DOHH2 (cell line): Measurements from ENCODE around the gene ATP7A.

ENCODE experiments used
- H3F3A ChIP-seq: fragments of 200-600 bp; sonication (generic), shearing (Covaris generic); 2 replicates; pipeline ENCODE4 v1.6.0; 2016; ENCODE audit warnings: antibody characterized with exemption, mild to moderate bottlenecking; ENCODE audit not compliant: control insufficient read depth, insufficient read depth
- H3K27ac ChIP-seq: fragments of 200-600 bp; sonication (generic); 2 replicates; pipeline ENCODE4 v1.5.1; 2014; ENCODE audit warnings: low read depth, mild to moderate bottlenecking, low read length, moderate library complexity
- H3K27me3 ChIP-seq: fragments of 200-600 bp; sonication (generic); 2 replicates; pipeline ENCODE4 v1.6.1; 2014; ENCODE audit warnings: mild to moderate bottlenecking, low read length, mixed read lengths; ENCODE audit not compliant: control insufficient read depth
- H3K36me3 ChIP-seq: fragments of 200-600 bp; sonication (generic); 2 replicates; pipeline ENCODE4 v1.6.1; 2014; ENCODE audit warnings: mild to moderate bottlenecking, low read length, moderate library complexity, mixed read lengths; ENCODE audit not compliant: control insufficient read depth
- H3K4me1 ChIP-seq: fragments of 200-600 bp; sonication (generic); 2 replicates; pipeline ENCODE4 v1.6.1; 2014; ENCODE audit warnings: mild to moderate bottlenecking, low read length, mixed read lengths; ENCODE audit not compliant: control insufficient read depth
- H3K4me2 ChIP-seq: fragments of 200-600 bp; sonication (generic); 2 replicates; pipeline ENCODE4 v1.6.0; 2014; ENCODE audit warnings: mild to moderate bottlenecking, low read length, moderate library complexity
- H3K4me3 ChIP-seq: fragments of 200-600 bp; sonication (generic); 2 replicates; pipeline ENCODE4 v1.5.1; 2014; ENCODE audit warnings: mild to moderate bottlenecking, low read length, mixed read lengths
- H3K79me2 ChIP-seq: fragments of 200-600 bp; sonication (generic); 2 replicates; pipeline ENCODE4 v1.6.1; 2014; ENCODE audit warnings: mild to moderate bottlenecking, low read length, mixed read lengths; ENCODE audit not compliant: control insufficient read depth
- H3K9me2 ChIP-seq: fragments of 200-600 bp; sonication (generic); replicated peaks from 2 replicates; pipeline ENCODE4 v1.6.1; 2014; ENCODE audit warnings: mild to moderate bottlenecking, low read length, mixed read lengths; ENCODE audit not compliant: control insufficient read depth
- H3K9me3 ChIP-seq: fragments of 200-600 bp; sonication (generic); 2 replicates; pipeline ENCODE4 v1.6.1; 2014; ENCODE audit warnings: antibody characterized with exemption, low read length, mixed read lengths; ENCODE audit not compliant: control insufficient read depth, insufficient read depth
- H4K20me1 ChIP-seq: fragments of 200-600 bp; sonication (generic); 2 replicates; pipeline ENCODE4 v1.6.0; 2014; ENCODE audit warnings: low read depth, mild to moderate bottlenecking, antibody characterized with exemption, low read length, moderate library complexity; ENCODE audit not compliant: control insufficient read depth, insufficient read depth
- CTCF ChIP-seq: fragments of 200-600 bp; sonication (generic); IDR thresholded peaks from one replicate; pipeline ENCODE4 v1.5.1; 2014; ENCODE audit warnings: antibody characterized with exemption, mild to moderate bottlenecking, low read depth, low read length; ENCODE audit not compliant: poor library complexity, severe bottlenecking
- EZH2phosphoT487 ChIP-seq: fragments of 200-600 bp; sonication (generic); IDR thresholded peaks from 2 replicates; pipeline ENCODE4 v1.6.1; 2017; ENCODE audit warnings: borderline replicate concordance, mild to moderate bottlenecking, antibody characterized with exemption, low read length, moderate library complexity, mixed read lengths

Gene ATP7A

GRCh38 chrX:77946571-77946970 lies 36.1 kb downstream of the ATP7A start:
- Histone ChIP-seq H3F3A (no peaks in the 10 kb centered on the region), H3K9me3 (no peaks in the 10 kb centered on the region), H3K27me3 (no peaks in the 10 kb centered on the region), H3K27ac (no peak overlapping the region), H3K79me2 (no peaks in the 10 kb centered on the region), H3K36me3 (no peaks in the 10 kb centered on the region), H3K4me1 (peaks cover 16% of the 10 kb centered on the region), H3K4me3 (no peak overlapping the region), H3K9me2 (no peaks in the 10 kb centered on the region), H3K4me2 (no peak overlapping the region), H4K20me1 (no peaks in the 10 kb centered on the region)
- TF ChIP-seq CTCF (no peak), EZH2phosphoT487 (no peak)

GRCh38 chrX:77949840-77950239 lies 39.3 kb downstream of the ATP7A start:
- Histone ChIP-seq H3K4me1 (no peaks in the 10 kb centered on the region), H3K27me3 (no peaks in the 10 kb centered on the region)

DNA sequence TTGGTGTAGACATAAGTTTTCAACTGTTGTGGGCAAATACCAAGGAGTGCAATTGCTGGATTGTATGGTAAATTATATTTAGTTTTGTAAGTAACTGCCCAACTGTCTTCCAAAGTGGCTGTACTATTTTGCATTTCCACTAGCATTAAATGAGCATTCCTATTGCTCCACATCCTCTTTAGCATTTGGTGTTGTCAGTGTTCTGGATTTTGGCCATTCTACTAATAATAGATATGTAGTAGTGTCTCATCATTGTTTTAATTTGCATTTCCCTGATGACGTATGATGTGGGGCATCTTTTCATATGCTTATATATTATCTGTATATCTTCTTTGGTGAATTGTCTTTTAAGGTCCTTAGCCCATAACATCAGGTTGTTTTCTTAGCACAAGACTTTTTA lies 41.7 kb downstream of the ATP7A start:
- no peaks in the 10 kb centered on the region for H3K4me1 ChIP-seq
- no peaks in the 10 kb centered on the region for H4K20me1 ChIP-seq
- no peak overlapping the region for H3K27ac ChIP-seq
- H3K4me3 ChIP-seq: no peak overlapping the region
- no peaks in the 10 kb centered on the region for H3K9me3 ChIP-seq
- TF ChIP-seq EZH2phosphoT487 (no peak), CTCF (no peak)
- H3K27me3 ChIP-seq: no peaks in the 10 kb centered on the region
- H3F3A ChIP-seq: no peaks in the 10 kb centered on the region
- no peak overlapping the region for H3K4me2 ChIP-seq
- no peaks in the 10 kb centered on the region for H3K79me2 ChIP-seq
- H3K36me3 ChIP-seq: no peaks in the 10 kb centered on the region
- no peaks in the 10 kb centered on the region for H3K9me2 ChIP-seq

More at GRCh38 chrX:77949840-77950239, 39.3 kb downstream of the ATP7A start:
- no peaks in the 10 kb centered on the region for H3K79me2 ChIP-seq
- no peak overlapping the region for H3K4me3 ChIP-seq
- no peaks in the 10 kb centered on the region for H3F3A ChIP-seq
- H3K27ac ChIP-seq: no peak overlapping the region
- no peak for TF ChIP-seq EZH2phosphoT487
- no peak for TF ChIP-seq CTCF
- H4K20me1 ChIP-seq: no peaks in the 10 kb centered on the region
- no peaks in the 10 kb centered on the region for H3K9me3 ChIP-seq
- no peaks in the 10 kb centered on the region for H3K9me2 ChIP-seq
- no peak overlapping the region for H3K4me2 ChIP-seq
- H3K36me3 ChIP-seq: no peaks in the 10 kb centered on the region

- no peaks in the 10 kb centered on the region for H4K20me1 ChIP-seq
- H3K9me2 ChIP-seq: no peaks in the 10 kb centered on the region
- no peak overlapping the region for H3K4me2 ChIP-seq
- no peaks in the 10 kb centered on the region for H3K4me1 ChIP-seq
- H3K9me3 ChIP-seq: no peaks in the 10 kb centered on the region
- TF ChIP-seq CTCF (no peak), EZH2phosphoT487 (no peak)
- no peaks in the 10 kb centered on the region for H3F3A ChIP-seq
- H3K79me2 ChIP-seq: no peaks in the 10 kb centered on the region
- H3K27me3 ChIP-seq: no peaks in the 10 kb centered on the region
- H3K4me3 ChIP-seq: no peak overlapping the region
- H3K36me3 ChIP-seq: no peaks in the 10 kb centered on the region
- no peak overlapping the region for H3K27ac ChIP-seq
Observed at GRCh38 chrX:77953302-77953701, 42.8 kb downstream of the ATP7A start.
